Measurements from ENCODE around the gene MAGEA8.
"Not testable (repeated sequence)": the region's sequence is repeated elsewhere in the genome, so short reads cannot be mapped to it uniquely, and the experiment has no call there.

Gene MAGEA8

DNA sequence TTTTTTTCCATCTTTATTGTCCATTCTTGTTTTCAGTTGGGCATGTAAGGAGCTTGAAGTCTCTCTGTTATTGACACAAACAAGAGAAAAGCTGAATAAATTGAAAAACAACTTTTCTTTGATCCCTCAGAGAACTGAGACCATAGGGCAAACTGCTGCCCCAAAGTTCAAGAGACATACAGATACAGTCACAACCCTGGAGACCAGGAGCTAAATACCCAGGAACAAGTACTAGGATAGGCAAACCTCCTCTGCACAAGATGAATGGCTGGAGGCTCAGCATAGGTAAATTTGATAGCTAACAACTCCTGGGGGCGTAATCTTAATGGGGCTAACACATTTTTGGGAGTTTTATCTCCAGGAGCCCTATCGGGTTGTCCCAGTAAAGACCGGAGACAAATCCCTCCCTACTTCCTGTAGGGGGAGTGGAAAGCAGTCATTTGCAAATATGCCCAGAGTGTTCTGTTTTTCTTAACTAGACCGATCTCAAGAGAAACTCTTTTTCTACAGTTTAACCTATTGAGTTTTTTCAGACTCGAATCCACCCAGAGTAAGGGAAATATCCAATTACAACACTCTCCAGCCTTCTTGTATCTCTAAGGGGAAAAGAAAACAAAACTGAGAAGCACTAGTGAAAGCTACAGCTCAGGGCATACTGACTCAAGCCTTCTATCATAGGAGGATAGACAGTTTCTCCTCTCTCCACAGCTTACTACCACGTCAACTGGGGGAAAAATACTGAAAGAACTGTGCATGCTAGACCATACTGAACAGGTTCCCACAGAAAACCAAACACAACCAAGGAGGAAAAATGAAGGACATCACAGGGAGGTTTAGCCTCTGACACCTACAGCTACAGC, 23.1 kb downstream of the MAGEA8 start:
- no peak for DNase-seq (ENCODE audit: low read depth in 2 of 2)

GRCh38 chrX:149908308-149908707, 27.3 kb downstream of the MAGEA8 start:
- DNase-seq (ENCODE audit: low read depth in 2 of 2): no peak

DNA sequence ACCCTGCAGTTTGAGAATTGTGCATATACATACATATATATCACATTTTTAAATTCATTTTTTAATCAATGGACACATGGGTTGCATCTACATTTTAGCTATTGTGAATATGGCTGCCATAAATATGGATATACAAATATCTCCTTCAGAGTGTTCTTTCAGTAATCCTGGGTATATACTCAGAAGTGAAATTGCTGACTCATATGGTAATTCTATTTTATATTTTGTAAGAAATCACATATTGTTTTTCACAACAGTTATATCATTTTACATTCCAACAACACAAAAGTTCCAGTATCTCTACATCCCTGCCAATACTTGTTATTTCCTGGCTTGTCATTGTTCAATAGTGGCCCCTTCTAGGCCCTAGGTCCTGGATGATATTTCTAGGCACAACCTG, 27.7 kb downstream of the MAGEA8 start:
- no peak for DNase-seq (ENCODE audit: low read depth in 2 of 2)

DNA sequence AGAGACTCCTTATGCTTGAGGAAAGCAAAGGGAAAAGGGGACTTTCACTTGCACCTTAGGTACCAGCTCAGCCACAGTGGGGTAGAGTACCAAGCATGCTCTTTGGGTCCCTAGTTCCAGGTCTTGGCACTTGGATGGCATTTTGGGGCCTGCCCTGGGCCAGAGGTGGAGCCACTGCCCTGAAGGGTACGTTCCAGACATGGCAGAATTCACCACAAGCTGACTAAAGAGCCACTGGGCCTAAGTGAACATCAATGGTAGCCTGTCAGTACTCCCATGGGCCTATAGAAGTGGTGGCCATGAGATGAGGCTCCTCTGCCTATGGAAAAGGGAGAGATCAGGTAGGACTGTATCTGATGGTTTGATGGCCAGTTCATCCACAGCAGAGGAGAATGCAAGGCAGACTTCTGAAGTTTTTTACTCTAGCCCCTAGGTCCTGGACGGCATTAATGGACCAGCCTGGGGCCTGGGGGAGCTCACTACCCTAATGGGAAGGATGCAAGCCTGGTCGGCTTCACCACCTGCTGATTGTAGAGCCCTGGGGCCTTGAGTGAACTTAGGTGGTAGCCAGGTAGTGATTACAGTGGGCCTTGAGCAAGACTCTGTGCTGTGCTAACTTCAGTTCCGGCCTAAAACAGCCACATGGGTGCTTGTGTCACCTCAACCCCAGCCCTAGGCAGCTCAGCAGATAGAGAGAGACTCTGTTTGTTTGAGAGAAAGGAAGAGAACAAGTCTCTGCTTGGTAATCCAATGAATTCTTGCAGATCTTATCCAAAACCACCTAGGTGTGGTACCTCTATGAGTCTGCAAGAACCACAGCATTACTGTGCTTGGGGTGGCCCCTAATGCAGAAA, 28.6 kb downstream of the MAGEA8 start:
- DNase-seq (ENCODE audit: low read depth in 2 of 2): no peak

DNA sequence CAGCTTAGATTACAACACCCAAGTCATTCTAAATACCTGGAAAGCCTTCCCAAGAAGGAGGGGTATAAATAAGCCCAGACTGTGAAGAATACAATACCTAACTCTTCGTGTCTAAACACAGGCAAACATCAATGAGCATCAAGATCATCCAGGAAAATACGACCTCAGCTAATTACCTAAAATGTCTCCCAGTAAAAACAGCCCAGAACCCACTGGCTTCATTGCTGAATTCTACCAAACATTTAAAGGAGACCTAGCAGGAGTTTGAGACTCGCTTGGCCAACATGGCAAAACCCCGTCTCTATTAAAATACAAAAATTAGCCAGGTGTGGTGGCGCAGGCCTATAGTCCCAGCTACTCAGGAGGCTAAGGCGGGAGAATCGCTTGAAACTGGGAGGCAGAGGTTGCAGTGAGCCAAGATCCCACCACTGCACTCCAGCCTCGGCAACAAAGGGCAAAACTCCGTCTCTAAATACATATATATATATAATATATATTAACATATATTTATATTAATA, 29.3 kb downstream of the MAGEA8 start:
- DNase-seq (ENCODE audit: low read depth in 2 of 2): no peak

- DNase-seq (ENCODE audit: low read depth in 2 of 2): no peak
Observed at GRCh38 chrX:149916745-149917392, 35.9 kb downstream of the MAGEA8 start.

GRCh38 chrX:149923836-149924235, 42.9 kb downstream of the MAGEA8 start:
- DNase-seq (ENCODE audit: low read depth in 2 of 2): not testable (repeated sequence)

DNA sequence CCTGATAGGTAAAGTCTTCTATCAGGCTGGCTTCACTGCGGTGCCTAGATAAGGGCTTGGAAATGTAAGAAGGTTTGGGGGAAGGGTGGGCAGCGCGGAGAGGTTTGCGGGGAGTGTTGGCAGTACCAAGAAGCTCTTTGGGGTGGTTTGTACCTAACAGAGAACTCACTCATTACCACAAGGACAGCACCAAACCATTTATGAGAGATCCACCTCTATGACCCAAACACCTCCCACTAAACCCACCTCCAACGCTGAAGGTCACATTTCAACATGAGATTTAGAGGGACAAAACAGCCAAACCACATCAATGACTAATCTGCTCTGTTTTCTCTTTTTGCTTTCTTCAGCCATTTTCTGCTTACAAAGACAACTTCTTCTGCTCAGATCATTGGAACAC, 43.5 kb downstream of the MAGEA8 start:
- DNase-seq (ENCODE audit: low read depth in 2 of 2): not testable (repeated sequence)

DNA sequence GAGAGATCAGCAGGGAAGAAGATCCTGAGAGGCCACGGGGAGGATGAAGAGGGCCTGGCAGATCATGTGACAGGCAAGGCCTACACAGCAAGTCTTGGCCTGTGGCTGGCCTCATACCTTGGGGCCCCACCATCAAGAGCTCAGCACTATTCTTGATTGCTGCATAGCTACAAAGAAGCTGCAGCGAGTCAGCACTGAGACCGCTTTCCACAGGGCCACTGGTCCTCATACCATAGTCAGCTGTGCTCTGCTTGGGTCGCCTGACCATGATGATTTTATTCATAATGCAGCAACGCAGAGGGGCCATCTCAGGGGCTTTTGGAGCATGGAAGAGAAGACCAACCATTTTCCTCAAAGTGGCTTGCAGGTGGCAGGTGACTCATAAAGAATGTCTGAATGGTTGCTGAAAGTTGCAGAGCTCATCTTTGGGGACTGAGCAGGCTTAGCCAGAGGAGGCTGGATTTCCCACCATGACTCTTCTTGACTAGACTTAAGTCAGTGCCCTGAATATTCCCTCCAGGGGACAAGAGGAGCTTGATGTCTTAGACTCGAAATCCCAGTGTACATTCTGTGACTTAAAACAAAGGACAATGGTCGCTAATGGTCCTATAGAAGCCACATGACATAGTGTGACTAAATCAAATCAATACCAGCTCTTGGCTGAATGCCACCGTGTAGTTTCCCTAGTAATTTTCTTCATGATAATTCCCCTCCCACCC, 46.4 kb downstream of the MAGEA8 start:
- not testable (repeated sequence) for DNase-seq (ENCODE audit: low read depth in 2 of 2)

DNA sequence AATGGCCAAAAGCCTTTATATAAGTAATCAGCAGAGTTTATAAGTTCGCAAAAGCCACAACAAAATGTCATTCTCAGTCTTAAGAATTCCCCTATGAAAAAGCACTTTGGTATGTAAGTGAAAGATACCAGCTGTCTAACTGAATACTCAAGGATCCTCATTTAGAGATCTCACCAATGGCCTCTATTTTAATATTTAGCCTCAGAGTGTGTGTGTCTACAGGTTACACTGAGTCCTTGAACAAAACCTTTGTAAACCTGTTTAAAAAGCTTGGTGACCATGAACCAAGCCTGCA, 46.9 kb downstream of the MAGEA8 start:
- DNase-seq (ENCODE audit: low read depth in 2 of 2): not testable (repeated sequence)

GRCh38 chrX:149928635-149929034, 47.7 kb downstream of the MAGEA8 start:
- not testable (repeated sequence) for DNase-seq (ENCODE audit: low read depth in 2 of 2)

DNA sequence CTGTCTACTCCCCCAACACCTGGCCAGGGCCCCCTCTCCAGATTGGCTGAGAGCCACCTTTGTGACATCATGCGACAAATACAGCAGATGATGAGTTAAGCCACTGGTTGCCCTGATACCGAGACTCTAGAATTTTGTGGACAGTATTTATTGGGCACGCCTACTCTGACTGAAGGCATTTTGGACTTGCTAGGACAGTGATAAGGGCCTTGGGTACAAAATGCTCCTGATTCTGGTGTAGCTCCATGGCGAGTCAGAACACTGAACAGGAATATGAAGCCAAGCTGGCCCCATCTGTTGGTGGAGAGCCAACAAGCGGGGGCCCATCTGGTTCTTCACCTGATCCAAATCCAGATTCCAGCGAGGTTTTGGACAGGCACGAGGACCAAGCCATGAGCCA, 48.4 kb downstream of the MAGEA8 start, which contains the start of gene HSFX4:
Gene HSFX4 (plus strand): TSS at position 174 of the 400 bp plus-strand sequence. CDS start 72 bp downstream, at position 246.
- not testable (repeated sequence) for DNase-seq (ENCODE audit: low read depth in 2 of 2)

DNA sequence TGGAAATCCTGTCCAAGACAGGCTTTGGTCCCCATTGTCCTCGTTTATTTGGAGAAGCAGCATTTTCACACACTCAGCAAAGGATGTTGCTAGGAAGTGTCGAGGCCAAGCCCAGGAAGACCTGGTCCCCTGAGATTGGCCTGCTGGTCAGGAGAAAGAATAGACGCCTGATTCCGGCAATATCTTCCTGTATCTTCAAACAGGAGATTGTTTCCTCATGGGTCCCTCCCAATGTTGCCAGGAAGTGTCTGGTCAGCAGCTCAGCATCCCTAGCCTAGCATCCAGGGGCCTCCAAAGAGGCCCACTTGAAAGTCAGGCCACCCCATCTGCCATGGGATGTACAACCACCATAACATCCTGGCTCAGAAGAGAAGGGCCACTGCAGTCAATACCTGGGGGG, 50.4 kb downstream of the MAGEA8 start:
- DNase-seq (ENCODE audit: low read depth in 2 of 2): not testable (repeated sequence)

- DNase-seq (ENCODE audit: low read depth in 2 of 2): not testable (repeated sequence)
Observed at GRCh38 chrX:149932150-149932549, 51.2 kb downstream of the MAGEA8 start.

GRCh38 chrX:149932970-149933369, 52.0 kb downstream of the MAGEA8 start:
- not testable (repeated sequence) for DNase-seq (ENCODE audit: low read depth in 2 of 2)

- DNase-seq (ENCODE audit: low read depth in 2 of 2): not testable (repeated sequence)
Observed at GRCh38 chrX:149933547-149933946, 52.6 kb downstream of the MAGEA8 start.
